Body of pancreas (tissue), 4 donors: Measurements from ENCODE around the gene CTNNB1. TPM values are rescaled to one million over a fixed set of nuclear protein-coding genes. Genes with fewer than 3 reads are reported as not detected.
A peak's percentile ranks its signal among the peaks of the same experiment; 100 is the strongest.

Experiments
- ATAC-seq: fragments of 150-250 bp; one replicate; pipeline ENCODE4 v1.9.1; 2016
- DNase-seq, 4 donors: peaks; one replicate each; pipeline ENCODE4 v3.0.0-alpha.2; 2019
- H3K27ac ChIP-seq, 4 donors: fragments of 200-600 bp; sonication (generic); 1 replicate in 3 of 4; 2 replicates in 1 of 4; pipeline versions ENCODE4 v1.5.1 to v1.6.1; 2016 to 2019; ENCODE audit warnings: mild to moderate bottlenecking in 1 of 4, mixed read lengths in 1 of 4, moderate library complexity in 1 of 4
- H3K27me3 ChIP-seq, 2 donors: fragments of 200-600 bp; sonication (generic); one replicate each; pipeline ENCODE4 v1.6.0; 2016; ENCODE audit warnings: mild to moderate bottlenecking in 1 of 2
- H3K36me3 ChIP-seq, 2 donors: fragments of 200-600 bp; sonication (generic); replicated peaks in 1 of 2; 2 replicates each; pipeline ENCODE4 v1.5.1; 2016; ENCODE audit warnings: low read depth in 2 of 2; ENCODE audit not compliant: insufficient read depth in 1 of 2
- H3K4me1 ChIP-seq: fragments of 200-600 bp; sonication (generic); one replicate; pipeline ENCODE4 v1.6.0; 2016
- H3K4me3 ChIP-seq, 2 donors: fragments of 200-600 bp; sonication (generic); 1 replicate in 1 of 2; 2 replicates in 1 of 2; pipeline ENCODE4 v1.5.1; 2016 to 2019
- H3K9me3 ChIP-seq, 3 donors: fragments of 200-600 bp; sonication (generic); 1 replicate in 2 of 3; 2 replicates in 1 of 3; pipeline ENCODE4 v1.5.1; 2016
- CTCF ChIP-seq, 7 experiments: fragments of 450-650 bp in 4 of 7; fragments of 200-600 bp in 3 of 7; sonication (generic) in 3 of 7; IDR thresholded peaks; one replicate each; pipeline ENCODE4 v1.5.1; 2016 to 2019; ENCODE audit warnings: antibody characterized with exemption in 7 of 7
- POLR2A ChIP-seq, 3 donors: fragments of 450-650 bp; IDR thresholded peaks; one replicate each; pipeline ENCODE4 v1.6.1; 2016; ENCODE audit warnings: antibody characterized with exemption in 3 of 3, mild to moderate bottlenecking in 2 of 3
- WGBS, 2 donors: methylation state at CpG; one replicate each; pipeline ENCODE4 v1.1.5; 2017; 5-methylcytosine and 5-hydroxymethylcytosine counted together
- intact Hi-C: fragments of 100-400 bp; cut with DNase I; formaldehyde crosslinking; loops from one replicate; pipeline ENCODE4 v1.15.1; 2023
- total RNA-seq, 2 donors: library from RNA; depleted of rRNA; stranded (reverse); fragments of >200 nt; gene quantifications; one replicate each; pipeline ENCODE4 v1.1.0, GENCODE V29; 2016

The CTNNB1 gene
- total RNA-seq, 2 donors from 2014 or later: 144 to 266 TPM

GRCh38 chr3:41198526-41198925 is 779 bp upstream of the CTNNB1 start:
- no peak for ATAC-seq
- WGBS, 2 donors: 6 to 9% methylated on average over 10 to 20 of the region's 20 CpGs
- intact Hi-C loops: no loop called here

GRCh38 chr3:41199866-41200668 is 762 bp downstream of the CTNNB1 start:
- peaks cover 45% of the 10 kb centered on the region for H3K4me1 ChIP-seq
- intact Hi-C loops: loop anchor here (5.0 kb wide), 1 partner anchor 618 kb away; no protein-coding TSS in a partner anchor
- no peaks in the 10 kb centered on the region for H3K36me3 ChIP-seq
- H3K27me3 ChIP-seq: no peaks in the 10 kb centered on the region
- peak overlapping the region; percentile 90 to 99 (median 98) for H3K27ac ChIP-seq
- 0 to 1% methylated on average over 18 to 27 of the region's 40 CpGs for WGBS, 2 donors
- no peaks in the 10 kb centered on the region for H3K9me3 ChIP-seq
- peak; percentile 14 to 39 (median 19) for DNase-seq
- H3K4me3 ChIP-seq: peak overlapping the region; percentile 66 to 92
- TF ChIP-seq POLR2A (IDR thresholded peaks at IDR 0.05) (peak in 1 of 3 donors; percentile 18), CTCF (IDR thresholded peaks at IDR 0.05) (no peak)
- no peak for ATAC-seq

More at GRCh38 chr3:41198526-41198925, 779 bp upstream of the CTNNB1 start:
- H3K4me3 ChIP-seq: peak overlapping the region; percentile 66 to 92
- H3K27me3 ChIP-seq: no peaks in the 10 kb centered on the region
- no peak for TF ChIP-seq POLR2A (IDR thresholded peaks at IDR 0.05)
- no peak for TF ChIP-seq CTCF (IDR thresholded peaks at IDR 0.05)
- peak; percentile 45 to 68 (median 52) for DNase-seq
- H3K36me3 ChIP-seq: no peaks in the 10 kb centered on the region
- H3K27ac ChIP-seq: peak overlapping the region; percentile 90 to 99 (median 98)
- no peaks in the 10 kb centered on the region for H3K9me3 ChIP-seq
- peaks cover 30% of the 10 kb centered on the region for H3K4me1 ChIP-seq

GRCh38 chr3:41200669-41201021 is 1.3 kb downstream of the CTNNB1 start:
- Histone ChIP-seq H3K4me1 (peaks cover 50% of the 10 kb centered on the region), H3K9me3 (no peaks in the 10 kb centered on the region), H3K36me3 (no peaks in the 10 kb centered on the region), H3K27me3 (no peaks in the 10 kb centered on the region), H3K4me3 (peak overlapping the region; percentile 66 to 92), H3K27ac (peak overlapping the region; percentile 4 to 99 (median 98))
- ATAC-seq (no peak), DNase-seq (peak in 1 of 4 donors; percentile 43)
- TF ChIP-seq POLR2A (IDR thresholded peaks at IDR 0.05) (peak in 2 of 3 donors; percentile 3 to 21), CTCF (IDR thresholded peaks at IDR 0.05) (no peak)
- 0% methylated on average over 7 of the region's 7 CpGs for WGBS, 2 donors
- intact Hi-C loops: loop anchor here (5.0 kb wide), 1 partner anchor 618 kb away; no protein-coding TSS in a partner anchor

- no peaks in the 10 kb centered on the region for H3K9me3 ChIP-seq
- no peak for ATAC-seq
- H3K4me1 ChIP-seq: peaks cover 59% of the 10 kb centered on the region
- TF ChIP-seq CTCF (IDR thresholded peaks at IDR 0.05): no peak
- no peak for TF ChIP-seq POLR2A (IDR thresholded peaks at IDR 0.05)
- intact Hi-C loops: loop anchor here (5.0 kb wide), 1 partner anchor 620 kb away; no protein-coding TSS in a partner anchor
- 28 to 33% methylated on average over 5 of the region's 5 CpGs for WGBS, 2 donors
- H3K36me3 ChIP-seq: no peaks in the 10 kb centered on the region
- H3K4me3 ChIP-seq: no peak overlapping the region
- peak overlapping the region in 2 of 4 donors; percentile 1 to 13 for H3K27ac ChIP-seq
- DNase-seq: no peak
- no peaks in the 10 kb centered on the region for H3K27me3 ChIP-seq
Measured at GRCh38 chr3:41202075-41202833, 2.9 kb downstream of the CTNNB1 start.
